Glutamatergic neuron (in vitro differentiated cells): ENCODE measurements around the gene TUSC2. TPM values are rescaled to one million over a fixed set of nuclear protein-coding genes. Genes with fewer than 3 reads are reported as not detected.

Experiments used
- DNase-seq: peaks from one replicate; pipeline ENCODE4 v3.0.0; 2022
- H3K27ac Mint-ChIP-seq: one replicate; pipeline ENCODE4 v1.8.0; 2020; ENCODE audit warnings: mild to moderate bottlenecking, mixed read lengths, inconsistent platforms; ENCODE audit not compliant: unreplicated experiment
- H3K27me3 Mint-ChIP-seq: one replicate; pipeline ENCODE4 v1.8.0; 2020; ENCODE audit warnings: mild to moderate bottlenecking, moderate library complexity, mixed read lengths, inconsistent platforms; ENCODE audit not compliant: unreplicated experiment
- H3K36me3 Mint-ChIP-seq: one replicate; pipeline ENCODE4 v1.8.0; 2020; ENCODE audit warnings: mild to moderate bottlenecking, mixed read lengths, inconsistent platforms; ENCODE audit not compliant: unreplicated experiment
- H3K4me1 Mint-ChIP-seq: one replicate; pipeline ENCODE4 v1.8.0; 2020; ENCODE audit warnings: mild to moderate bottlenecking, low read depth, mixed read lengths, inconsistent platforms; ENCODE audit not compliant: unreplicated experiment
- H3K4me3 Mint-ChIP-seq: one replicate; pipeline ENCODE4 v1.8.0; 2020; ENCODE audit warnings: mild to moderate bottlenecking, mixed read lengths, inconsistent platforms; ENCODE audit not compliant: unreplicated experiment
- H3K9me3 Mint-ChIP-seq: one replicate; pipeline ENCODE4 v1.8.0; 2020; ENCODE audit warnings: mild to moderate bottlenecking, moderate library complexity, mixed read lengths, inconsistent platforms; ENCODE audit not compliant: unreplicated experiment
- total RNA-seq: library from RNA; stranded (reverse); fragmentation: NEBNext Ultra II Directional; extraction: Animal tissue kit (Norgen Biotek cat#: 25700); gene quantifications from one replicate; pipeline ENCODE4 v1.2.1, GENCODE V29; 2021; ENCODE audit not compliant: unreplicated experiment
- TF ChIP-seq, protein P1 (sequence below): fragments of 200-600 bp; sonication (generic); IDR thresholded peaks from one replicate; pipeline ENCODE4 v1.5.0; 2021; ENCODE audit not compliant: partially characterized antibody, unreplicated experiment

TUSC2 gene
- total RNA-seq, 1 donor from 2014 or later = 30.8 TPM

DNA sequence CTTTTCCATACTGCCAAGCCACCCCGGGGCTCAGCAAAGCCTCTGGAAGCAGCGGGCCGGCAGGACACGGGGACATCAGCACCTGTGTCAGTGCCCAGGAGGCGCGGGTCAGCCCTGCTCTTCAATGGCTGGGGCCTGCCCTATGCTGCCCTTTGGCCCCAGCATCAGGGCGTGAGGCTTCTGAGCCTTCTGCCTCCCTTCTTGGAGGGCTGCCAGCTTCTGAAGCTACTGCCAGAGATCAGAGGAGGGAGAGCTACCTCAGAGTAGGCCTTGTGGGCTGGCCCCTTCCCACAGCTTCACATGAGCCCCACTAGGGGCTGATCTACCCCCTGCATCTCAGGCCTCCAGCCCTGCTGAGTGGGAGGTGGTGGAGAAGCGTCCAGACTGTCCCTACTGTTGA lies 44.3 kb upstream of the TUSC2 start:
- TF ChIP-seq, protein P1, sequence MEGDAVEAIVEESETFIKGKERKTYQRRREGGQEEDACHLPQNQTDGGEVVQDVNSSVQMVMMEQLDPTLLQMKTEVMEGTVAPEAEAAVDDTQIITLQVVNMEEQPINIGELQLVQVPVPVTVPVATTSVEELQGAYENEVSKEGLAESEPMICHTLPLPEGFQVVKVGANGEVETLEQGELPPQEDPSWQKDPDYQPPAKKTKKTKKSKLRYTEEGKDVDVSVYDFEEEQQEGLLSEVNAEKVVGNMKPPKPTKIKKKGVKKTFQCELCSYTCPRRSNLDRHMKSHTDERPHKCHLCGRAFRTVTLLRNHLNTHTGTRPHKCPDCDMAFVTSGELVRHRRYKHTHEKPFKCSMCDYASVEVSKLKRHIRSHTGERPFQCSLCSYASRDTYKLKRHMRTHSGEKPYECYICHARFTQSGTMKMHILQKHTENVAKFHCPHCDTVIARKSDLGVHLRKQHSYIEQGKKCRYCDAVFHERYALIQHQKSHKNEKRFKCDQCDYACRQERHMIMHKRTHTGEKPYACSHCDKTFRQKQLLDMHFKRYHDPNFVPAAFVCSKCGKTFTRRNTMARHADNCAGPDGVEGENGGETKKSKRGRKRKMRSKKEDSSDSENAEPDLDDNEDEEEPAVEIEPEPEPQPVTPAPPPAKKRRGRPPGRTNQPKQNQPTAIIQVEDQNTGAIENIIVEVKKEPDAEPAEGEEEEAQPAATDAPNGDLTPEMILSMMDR = no peak
- H3K36me3 Mint-ChIP-seq = no peaks in the 10 kb centered on the region
- H3K27ac Mint-ChIP-seq = no peak overlapping the region
- H3K4me3 Mint-ChIP-seq = no peak overlapping the region
- H3K4me1 Mint-ChIP-seq = peaks cover 13% of the 10 kb centered on the region
- peaks cover 8% of the 10 kb centered on the region for H3K9me3 Mint-ChIP-seq
- DNase-seq = no peak
- peaks cover 5% of the 10 kb centered on the region for H3K27me3 Mint-ChIP-seq

DNA sequence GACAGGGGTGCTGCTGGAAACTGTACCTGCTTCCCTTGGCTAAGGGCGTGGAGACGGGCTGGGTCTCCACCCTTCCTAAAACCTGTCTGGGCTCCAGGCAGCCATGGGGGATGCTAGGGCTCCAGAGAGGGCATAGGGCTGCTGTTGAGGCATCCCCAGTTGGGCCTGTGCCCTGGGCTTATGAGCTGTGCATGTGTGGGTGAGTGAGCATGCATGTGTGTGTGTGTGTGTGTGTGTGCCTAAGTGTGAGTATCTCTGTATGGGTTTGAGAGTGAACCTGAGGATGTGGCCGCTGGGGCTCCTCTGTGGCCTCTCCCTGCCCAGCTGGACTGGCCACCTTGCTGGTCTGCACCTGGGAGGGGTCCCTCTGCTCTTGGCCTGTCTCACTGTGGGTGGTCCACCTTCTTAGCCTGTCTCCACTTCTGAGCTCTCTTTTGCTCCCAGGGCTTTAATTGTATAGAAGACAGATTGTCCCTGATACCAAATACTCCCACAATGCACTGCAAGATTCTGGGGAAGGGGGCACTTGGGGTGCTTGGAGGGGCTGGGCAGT lies 43.2 kb upstream of the TUSC2 start:
- Mint-ChIP-seq H3K36me3 (no peaks in the 10 kb centered on the region), H3K27me3 (peaks cover 6% of the 10 kb centered on the region), H3K27ac (no peak overlapping the region), H3K4me3 (no peak overlapping the region), H3K9me3 (peaks cover 8% of the 10 kb centered on the region), H3K4me1 (peaks cover 13% of the 10 kb centered on the region)
- DNase-seq = no peak
- TF ChIP-seq, protein P1 = no peak

DNA sequence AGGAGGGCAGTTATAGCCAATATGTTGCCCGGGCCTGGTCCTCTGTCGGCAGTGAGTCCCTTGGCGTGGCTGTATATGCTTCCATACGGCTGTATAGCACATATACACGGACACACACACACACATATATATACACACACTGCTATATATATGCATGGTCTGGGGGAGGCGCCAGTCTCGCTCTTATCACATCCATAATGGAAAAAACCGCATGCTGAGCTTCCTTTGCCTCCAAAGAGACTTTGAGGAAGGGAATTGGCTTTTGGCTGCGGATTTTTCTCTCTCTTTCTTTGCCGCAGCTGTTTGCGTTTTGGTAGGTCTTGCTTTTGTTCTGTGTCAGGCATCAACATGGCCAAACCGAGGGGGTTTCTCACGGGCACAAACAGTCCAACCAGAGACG lies 42.6 kb upstream of the TUSC2 start:
- peaks cover 13% of the 10 kb centered on the region for H3K4me1 Mint-ChIP-seq
- peak overlapping the region; percentile 33 for H3K27ac Mint-ChIP-seq
- peaks cover 8% of the 10 kb centered on the region for H3K27me3 Mint-ChIP-seq
- H3K4me3 Mint-ChIP-seq = no peak overlapping the region
- no peak for DNase-seq
- no peaks in the 10 kb centered on the region for H3K36me3 Mint-ChIP-seq
- H3K9me3 Mint-ChIP-seq = peaks cover 8% of the 10 kb centered on the region
- TF ChIP-seq, protein P1 = no peak

DNA sequence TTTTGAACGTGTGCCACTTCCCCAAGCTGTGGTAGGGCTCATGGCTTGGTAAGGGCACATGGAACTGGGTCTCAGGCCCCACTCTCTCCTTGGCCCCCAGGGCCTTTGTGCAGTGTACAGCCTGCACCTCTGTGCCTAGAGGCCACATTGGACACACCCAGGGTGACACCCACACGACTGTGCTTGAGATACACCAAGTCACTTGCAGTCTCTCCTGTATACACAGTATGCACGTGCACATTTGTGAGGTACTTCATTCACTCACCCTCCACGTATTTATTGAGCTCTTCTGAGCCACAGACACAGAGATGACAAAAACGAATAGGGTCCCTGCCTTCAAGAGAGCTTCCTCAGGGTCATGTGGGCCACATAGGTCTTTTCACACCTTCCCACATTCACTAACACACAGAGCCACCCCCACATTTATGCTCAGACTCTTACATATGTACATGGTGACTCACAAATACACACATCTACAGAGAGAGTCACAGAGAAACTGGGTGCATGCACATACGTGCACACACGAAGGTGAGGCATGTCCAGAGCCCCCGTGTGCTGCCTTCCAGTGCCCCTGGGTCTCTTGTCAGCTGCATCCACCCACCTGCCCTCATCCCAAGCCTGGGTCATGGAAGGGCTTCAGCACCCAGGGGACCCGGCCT lies 41.1 kb upstream of the TUSC2 start:
- TF ChIP-seq, protein P1 = no peak
- Mint-ChIP-seq H3K27me3 (peaks cover 8% of the 10 kb centered on the region), H3K9me3 (peaks cover 8% of the 10 kb centered on the region), H3K27ac (no peak overlapping the region), H3K4me3 (no peak overlapping the region), H3K4me1 (peaks cover 13% of the 10 kb centered on the region), H3K36me3 (no peaks in the 10 kb centered on the region)
- DNase-seq = no peak

DNA sequence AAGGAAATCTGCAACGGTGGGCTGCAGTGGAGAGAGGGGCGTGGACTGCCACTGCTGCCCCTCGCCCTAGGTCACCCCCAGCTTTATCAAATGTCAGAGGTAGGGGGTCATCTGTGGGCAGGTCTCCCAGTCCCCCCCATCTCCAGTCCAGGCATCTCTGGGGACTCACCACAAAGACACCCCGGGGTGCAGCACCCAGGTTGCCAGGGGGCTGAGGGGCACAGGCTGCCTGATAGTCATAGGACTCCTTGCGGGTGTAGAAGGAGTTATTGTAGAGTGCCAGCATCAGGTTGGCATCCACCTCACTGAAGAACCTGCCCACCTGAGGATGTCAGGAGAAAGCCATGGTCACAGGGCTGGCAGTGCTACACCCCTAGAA lies 37.8 kb upstream of the TUSC2 start:
- Mint-ChIP-seq H3K9me3 (peaks cover 9% of the 10 kb centered on the region), H3K4me1 (peaks cover 12% of the 10 kb centered on the region), H3K4me3 (peak overlapping the region; percentile 73), H3K27me3 (peaks cover 9% of the 10 kb centered on the region), H3K27ac (no peak overlapping the region), H3K36me3 (no peaks in the 10 kb centered on the region)
- TF ChIP-seq, protein P1 = no peak
- DNase-seq = no peak
